ENCODE data around the gene THOC5.
"Not testable (repeated sequence)": the region's sequence is repeated elsewhere in the genome, so short reads cannot be mapped to it uniquely, and the experiment has no call there.

Gene THOC5

DNA sequence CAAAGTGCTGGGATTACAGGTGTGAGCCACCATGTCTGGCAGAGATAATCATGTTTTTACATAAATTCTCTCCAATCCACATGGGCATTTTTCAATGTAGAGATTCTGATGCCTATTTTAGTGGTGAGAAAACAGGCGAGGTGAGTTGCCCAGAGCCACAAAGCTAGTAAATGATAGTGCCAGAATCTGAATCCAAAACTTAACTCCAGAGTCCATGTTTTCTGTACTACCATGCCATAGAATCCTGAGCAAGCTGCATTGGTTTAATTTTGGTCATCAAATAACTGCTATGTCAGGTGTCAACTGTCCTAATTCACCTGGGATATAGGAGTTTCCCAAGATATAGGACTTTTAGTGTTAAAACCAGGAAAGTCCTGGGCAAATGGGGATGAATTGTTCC lies 59.9 kb downstream of the THOC5 start:
- Histone ChIP-seq H3K4me3 (ENCODE audit: control insufficient read depth in 1 of 7, extremely low read depth in 1 of 7, insufficient read depth in 4 of 7, low read depth in 2 of 7, low read length in 6 of 7) (no peak overlapping the region), H3K27me3 (replicated peaks in 2 of 5; ENCODE audit: control insufficient read depth in 4 of 5, insufficient read depth in 5 of 5, low read length in 4 of 5) (no peaks in the 10 kb centered on the region), H3K4me1 (ENCODE audit: control extremely low read depth in 1 of 4, control insufficient read depth in 4 of 4, insufficient read depth in 4 of 4, low read length in 3 of 4) (peaks cover 0 to 4% (median 0%) of the 10 kb centered on the region in 4 experiments), H3K36me3 (ENCODE audit: control insufficient read depth in 4 of 4, insufficient read depth in 4 of 4, low read length in 3 of 4) (peaks cover 0 to 5% (median 0%) of the 10 kb centered on the region in 4 experiments), H3K9me3 (ENCODE audit: control extremely low read depth in 1 of 5, control insufficient read depth in 4 of 5, insufficient read depth in 2 of 5, low read depth in 1 of 5, low read length in 4 of 5) (peaks cover 0 to 8% (median 0%) of the 10 kb centered on the region in 5 experiments), H3K27ac (ENCODE audit: insufficient read depth in 1 of 2, low read depth in 1 of 2, low read length in 2 of 2, poor library complexity in 1 of 2, severe bottlenecking in 2 of 2) (no peak overlapping the region)
- no peak for DNase-seq
- no CpG with 5 or more reads among the region's 1 CpG for WGBS (ENCODE audit: insufficient coverage)
- ChIA-PET POLR2A (no interaction called here), CTCF (no interaction called here)

- WGBS (ENCODE audit: insufficient coverage), result 93% methylated on average over 4 of the region's 6 CpGs
- H3K9me3 ChIP-seq (ENCODE audit: control extremely low read depth in 1 of 5, control insufficient read depth in 4 of 5, insufficient read depth in 2 of 5, low read depth in 1 of 5, low read length in 4 of 5), result peaks cover 0 to 8% (median 0%) of the 10 kb centered on the region in 5 experiments
- H3K36me3 ChIP-seq (ENCODE audit: control insufficient read depth in 4 of 4, insufficient read depth in 4 of 4, low read length in 3 of 4), result peaks cover 0 to 7% (median 0%) of the 10 kb centered on the region in 4 experiments
- ChIA-PET CTCF (no interaction called here), POLR2A (no interaction called here)
- no peak overlapping the region for H3K4me3 ChIP-seq (ENCODE audit: control insufficient read depth in 1 of 7, extremely low read depth in 1 of 7, insufficient read depth in 4 of 7, low read depth in 2 of 7, low read length in 6 of 7)
- peaks cover 0 to 4% (median 0%) of the 10 kb centered on the region in 4 experiments for H3K4me1 ChIP-seq (ENCODE audit: control extremely low read depth in 1 of 4, control insufficient read depth in 4 of 4, insufficient read depth in 4 of 4, low read length in 3 of 4)
- no peak for DNase-seq
- no peak overlapping the region for H3K27ac ChIP-seq (ENCODE audit: insufficient read depth in 1 of 2, low read depth in 1 of 2, low read length in 2 of 2, poor library complexity in 1 of 2, severe bottlenecking in 2 of 2)
- no peaks in the 10 kb centered on the region for H3K27me3 ChIP-seq (replicated peaks in 2 of 5; ENCODE audit: control insufficient read depth in 4 of 5, insufficient read depth in 5 of 5, low read length in 4 of 5)
These were observed 62.5 kb downstream of the THOC5 start for GRCh38 chr22:29491012-29491411.

GRCh38 chr22:29489127-29489780 lies 64.3 kb downstream of the THOC5 start:
- H3K27me3 ChIP-seq (replicated peaks in 2 of 5; ENCODE audit: control insufficient read depth in 4 of 5, insufficient read depth in 5 of 5, low read length in 4 of 5); H3K4me3 ChIP-seq (ENCODE audit: control insufficient read depth in 1 of 7, extremely low read depth in 1 of 7, insufficient read depth in 4 of 7, low read depth in 2 of 7, low read length in 6 of 7); H3K27ac ChIP-seq (ENCODE audit: insufficient read depth in 1 of 2, low read depth in 1 of 2, low read length in 2 of 2, poor library complexity in 1 of 2, severe bottlenecking in 2 of 2); DNase-seq; POLR2A ChIA-PET; H3K4me1 ChIP-seq (ENCODE audit: control extremely low read depth in 1 of 4, control insufficient read depth in 4 of 4, insufficient read depth in 4 of 4, low read length in 3 of 4); H3K36me3 ChIP-seq (ENCODE audit: control insufficient read depth in 4 of 4, insufficient read depth in 4 of 4, low read length in 3 of 4); CTCF ChIA-PET; H3K9me3 ChIP-seq (ENCODE audit: control extremely low read depth in 1 of 5, control insufficient read depth in 4 of 5, insufficient read depth in 2 of 5, low read depth in 1 of 5, low read length in 4 of 5): not testable (repeated sequence)
- WGBS (ENCODE audit: insufficient coverage), result 83% methylated on average over 8 of the region's 8 CpGs

DNA sequence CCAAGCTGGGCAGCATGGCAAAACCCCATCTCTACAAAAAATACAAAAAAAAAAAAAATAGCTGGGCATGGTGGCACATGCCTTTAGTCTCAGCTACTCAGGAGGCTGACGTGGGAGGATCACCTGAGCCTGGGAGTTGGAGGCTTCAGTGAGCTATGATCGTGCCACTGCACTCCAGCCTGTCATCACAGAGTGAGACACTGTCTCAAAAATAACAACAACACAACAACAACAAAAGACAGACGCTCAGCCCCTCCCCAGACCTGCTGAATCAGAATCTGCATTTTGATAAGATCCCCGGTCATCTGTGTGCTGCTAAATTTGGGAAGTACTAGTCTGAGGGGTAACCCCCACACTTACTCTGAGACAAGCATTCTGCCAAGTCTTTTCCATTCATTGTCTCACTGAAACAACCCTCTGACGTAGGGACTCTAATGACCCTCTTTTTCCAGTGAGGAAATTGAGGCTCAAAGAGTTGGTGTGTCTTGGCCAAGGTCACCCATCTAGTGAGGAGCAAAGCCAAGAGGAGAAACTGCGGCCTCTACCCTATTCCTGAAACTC lies 66.1 kb downstream of the THOC5 start:
- peaks cover 0 to 2% (median 0%) of the 10 kb centered on the region in 4 experiments for H3K36me3 ChIP-seq (ENCODE audit: control insufficient read depth in 4 of 4, insufficient read depth in 4 of 4, low read length in 3 of 4)
- WGBS (ENCODE audit: insufficient coverage), result 100% methylated on average over 3 of the region's 6 CpGs
- no peaks in the 10 kb centered on the region for H3K9me3 ChIP-seq (ENCODE audit: control extremely low read depth in 1 of 5, control insufficient read depth in 4 of 5, insufficient read depth in 2 of 5, low read depth in 1 of 5, low read length in 4 of 5)
- peaks cover 0 to 4% (median 0%) of the 10 kb centered on the region in 5 experiments for H3K27me3 ChIP-seq (replicated peaks in 2 of 5; ENCODE audit: control insufficient read depth in 4 of 5, insufficient read depth in 5 of 5, low read length in 4 of 5)
- POLR2A ChIA-PET, result no interaction called here
- no peak overlapping the region for H3K27ac ChIP-seq (ENCODE audit: insufficient read depth in 1 of 2, low read depth in 1 of 2, low read length in 2 of 2, poor library complexity in 1 of 2, severe bottlenecking in 2 of 2)
- no peak for DNase-seq
- H3K4me1 ChIP-seq (ENCODE audit: control extremely low read depth in 1 of 4, control insufficient read depth in 4 of 4, insufficient read depth in 4 of 4, low read length in 3 of 4), result peaks cover 0 to 4% (median 0%) of the 10 kb centered on the region in 4 experiments
- H3K4me3 ChIP-seq (ENCODE audit: control insufficient read depth in 1 of 7, extremely low read depth in 1 of 7, insufficient read depth in 4 of 7, low read depth in 2 of 7, low read length in 6 of 7), result no peak overlapping the region
- CTCF ChIA-PET, result no interaction called here

GRCh38 chr22:29485448-29485847 lies 68.1 kb downstream of the THOC5 start:
- peaks cover 2 to 22% (median 16%) of the 10 kb centered on the region in 4 experiments for H3K4me1 ChIP-seq (ENCODE audit: control extremely low read depth in 1 of 4, control insufficient read depth in 4 of 4, insufficient read depth in 4 of 4, low read length in 3 of 4)
- 93% methylated on average over 8 of the region's 8 CpGs for WGBS (ENCODE audit: insufficient coverage)
- H3K27me3 ChIP-seq (replicated peaks in 2 of 5; ENCODE audit: control insufficient read depth in 4 of 5, insufficient read depth in 5 of 5, low read length in 4 of 5), result peaks cover 0 to 24% (median 6%) of the 10 kb centered on the region in 5 experiments
- H3K27ac ChIP-seq (ENCODE audit: insufficient read depth in 1 of 2, low read depth in 1 of 2, low read length in 2 of 2, poor library complexity in 1 of 2, severe bottlenecking in 2 of 2), result no peak overlapping the region
- H3K4me3 ChIP-seq (ENCODE audit: control insufficient read depth in 1 of 7, extremely low read depth in 1 of 7, insufficient read depth in 4 of 7, low read depth in 2 of 7, low read length in 6 of 7), result no peak overlapping the region
- peaks cover 0 to 1% (median 0%) of the 10 kb centered on the region in 5 experiments for H3K9me3 ChIP-seq (ENCODE audit: control extremely low read depth in 1 of 5, control insufficient read depth in 4 of 5, insufficient read depth in 2 of 5, low read depth in 1 of 5, low read length in 4 of 5)
- H3K36me3 ChIP-seq (ENCODE audit: control insufficient read depth in 4 of 4, insufficient read depth in 4 of 4, low read length in 3 of 4), result peaks cover 0 to 2% (median 0%) of the 10 kb centered on the region in 4 experiments
- ChIA-PET POLR2A (no interaction called here), CTCF (interaction anchor here (1.4 to 2.1 kb wide), 2 partner anchors 11 to 39 kb away, joined by 3 to 8 read pairs; no protein-coding TSS in a partner anchor)
- DNase-seq, result no peak

- Histone ChIP-seq H3K4me1 (ENCODE audit: control extremely low read depth in 1 of 4, control insufficient read depth in 4 of 4, insufficient read depth in 4 of 4, low read length in 3 of 4) (peaks cover 2 to 30% (median 24%) of the 10 kb centered on the region in 4 experiments), H3K27me3 (replicated peaks in 2 of 5; ENCODE audit: control insufficient read depth in 4 of 5, insufficient read depth in 5 of 5, low read length in 4 of 5) (peaks cover 0 to 32% (median 11%) of the 10 kb centered on the region in 5 experiments), H3K27ac (ENCODE audit: insufficient read depth in 1 of 2, low read depth in 1 of 2, low read length in 2 of 2, poor library complexity in 1 of 2, severe bottlenecking in 2 of 2) (no peak overlapping the region), H3K9me3 (ENCODE audit: control extremely low read depth in 1 of 5, control insufficient read depth in 4 of 5, insufficient read depth in 2 of 5, low read depth in 1 of 5, low read length in 4 of 5) (peaks cover 0 to 3% (median 0%) of the 10 kb centered on the region in 5 experiments), H3K4me3 (ENCODE audit: control insufficient read depth in 1 of 7, extremely low read depth in 1 of 7, insufficient read depth in 4 of 7, low read depth in 2 of 7, low read length in 6 of 7) (no peak overlapping the region), H3K36me3 (ENCODE audit: control insufficient read depth in 4 of 4, insufficient read depth in 4 of 4, low read length in 3 of 4) (peaks cover 0 to 2% (median 0%) of the 10 kb centered on the region in 4 experiments)
- ChIA-PET CTCF (interaction anchor here (1.4 to 2.1 kb wide), 2 partner anchors 10 to 40 kb away, joined by 3 to 8 read pairs; no protein-coding TSS in a partner anchor), POLR2A (no interaction called here)
- no peak for DNase-seq
- WGBS (ENCODE audit: insufficient coverage), result 90% methylated on average over 2 of the region's 3 CpGs
These were observed 68.9 kb downstream of the THOC5 start for GRCh38 chr22:29484642-29485041.

DNA sequence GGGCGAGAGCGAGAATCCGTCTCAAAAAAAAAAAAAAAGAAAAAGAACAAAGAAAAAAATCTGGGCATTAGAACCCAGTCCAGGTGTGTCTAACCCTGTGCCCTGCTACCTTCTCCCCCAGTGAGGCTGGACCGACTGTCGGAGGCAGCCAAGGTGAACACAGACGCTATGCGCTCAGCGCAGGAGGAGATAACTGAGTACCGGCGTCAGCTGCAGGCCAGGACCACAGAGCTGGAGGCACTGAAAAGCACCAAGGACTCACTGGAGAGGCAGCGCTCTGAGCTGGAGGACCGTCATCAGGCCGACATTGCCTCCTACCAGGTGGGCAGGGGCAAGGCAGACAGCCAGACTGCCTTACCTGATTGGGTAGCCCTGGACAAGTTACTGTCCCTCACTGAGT lies 70.3 kb downstream of the THOC5 start:
- WGBS (ENCODE audit: insufficient coverage), result 100% methylated on average over 4 of the region's 13 CpGs
- peaks cover 2 to 37% (median 33%) of the 10 kb centered on the region in 4 experiments for H3K4me1 ChIP-seq (ENCODE audit: control extremely low read depth in 1 of 4, control insufficient read depth in 4 of 4, insufficient read depth in 4 of 4, low read length in 3 of 4)
- DNase-seq, result no peak
- no peak overlapping the region for H3K4me3 ChIP-seq (ENCODE audit: control insufficient read depth in 1 of 7, extremely low read depth in 1 of 7, insufficient read depth in 4 of 7, low read depth in 2 of 7, low read length in 6 of 7)
- H3K27ac ChIP-seq (ENCODE audit: insufficient read depth in 1 of 2, low read depth in 1 of 2, low read length in 2 of 2, poor library complexity in 1 of 2, severe bottlenecking in 2 of 2), result no peak overlapping the region
- POLR2A ChIA-PET, result no interaction called here
- H3K9me3 ChIP-seq (ENCODE audit: control extremely low read depth in 1 of 5, control insufficient read depth in 4 of 5, insufficient read depth in 2 of 5, low read depth in 1 of 5, low read length in 4 of 5), result peaks cover 0 to 3% (median 0%) of the 10 kb centered on the region in 5 experiments
- H3K27me3 ChIP-seq (replicated peaks in 2 of 5; ENCODE audit: control insufficient read depth in 4 of 5, insufficient read depth in 5 of 5, low read length in 4 of 5), result peaks cover 0 to 42% (median 17%) of the 10 kb centered on the region in 5 experiments
- CTCF ChIA-PET, result interaction anchor here (1.1 to 3.5 kb wide), 4 partner anchors 9 to 522 kb away, joined by 4 to 21 read pairs (median 7); no protein-coding TSS in a partner anchor
- peaks cover 0 to 2% (median 0%) of the 10 kb centered on the region in 4 experiments for H3K36me3 ChIP-seq (ENCODE audit: control insufficient read depth in 4 of 4, insufficient read depth in 4 of 4, low read length in 3 of 4)

All from common myeloid progenitor, CD34-positive (primary cell).